HG03354 (cell line): ENCODE measurements around the gene ARL6.
A peak's percentile ranks its signal among the peaks of the same experiment; 100 is the strongest.

Experiments
- ATAC-seq: cut with Tn5 transposase; IDR thresholded peaks from one replicate; pipeline ENCODE4 v1.9.1; 2021; ENCODE audit warnings: mild to moderate bottlenecking; ENCODE audit not compliant: unreplicated experiment, poor library complexity, severe bottlenecking

Gene ARL6, protein sequence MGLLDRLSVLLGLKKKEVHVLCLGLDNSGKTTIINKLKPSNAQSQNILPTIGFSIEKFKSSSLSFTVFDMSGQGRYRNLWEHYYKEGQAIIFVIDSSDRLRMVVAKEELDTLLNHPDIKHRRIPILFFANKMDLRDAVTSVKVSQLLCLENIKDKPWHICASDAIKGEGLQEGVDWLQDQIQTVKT

DNA sequence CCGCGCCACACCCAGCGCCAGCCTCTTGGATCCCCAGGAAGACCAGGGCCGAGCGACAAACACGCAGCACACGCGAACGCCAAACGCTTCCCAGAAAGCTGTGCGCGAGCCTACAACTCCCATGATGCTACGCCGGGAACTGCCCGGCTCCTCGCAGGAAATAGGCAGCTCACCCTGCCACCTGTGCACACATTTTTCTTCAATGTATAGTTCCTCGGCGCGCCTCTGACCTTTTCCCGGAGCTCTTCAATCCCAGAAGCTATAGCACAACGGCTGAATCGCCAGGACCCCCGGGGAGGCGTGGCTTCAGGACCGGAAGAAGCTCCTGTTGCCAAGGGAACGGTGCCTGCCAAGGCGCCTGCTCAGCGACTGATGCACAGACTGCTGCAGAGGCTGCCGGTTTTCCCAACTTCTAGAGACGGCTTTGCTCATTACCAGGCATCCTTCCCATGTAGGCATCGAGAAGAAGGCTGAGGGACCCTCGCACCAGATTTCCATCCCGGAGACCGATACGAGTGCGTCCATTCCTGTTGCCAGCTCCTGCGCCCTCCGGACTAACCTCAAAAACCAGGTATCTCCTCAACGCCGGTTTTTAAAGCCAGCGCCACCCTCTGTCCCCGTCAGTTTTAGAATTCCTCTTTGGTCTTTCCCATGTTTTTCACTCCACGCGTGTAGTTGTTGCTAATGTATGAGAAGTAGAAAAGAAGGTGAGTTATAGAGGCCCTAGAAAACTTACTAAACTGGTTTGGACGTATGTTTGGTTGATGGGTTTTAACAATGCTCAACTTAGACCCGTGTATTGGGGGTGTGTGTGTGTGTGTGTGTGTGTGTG is at the start of gene ARL6:
ARL6 (plus strand) TSS at position 352 of the 832 bp plus-strand sequence. CDS start 3,350 bp downstream, outside the sequence.
- peak; percentile 95 for ATAC-seq

DNA sequence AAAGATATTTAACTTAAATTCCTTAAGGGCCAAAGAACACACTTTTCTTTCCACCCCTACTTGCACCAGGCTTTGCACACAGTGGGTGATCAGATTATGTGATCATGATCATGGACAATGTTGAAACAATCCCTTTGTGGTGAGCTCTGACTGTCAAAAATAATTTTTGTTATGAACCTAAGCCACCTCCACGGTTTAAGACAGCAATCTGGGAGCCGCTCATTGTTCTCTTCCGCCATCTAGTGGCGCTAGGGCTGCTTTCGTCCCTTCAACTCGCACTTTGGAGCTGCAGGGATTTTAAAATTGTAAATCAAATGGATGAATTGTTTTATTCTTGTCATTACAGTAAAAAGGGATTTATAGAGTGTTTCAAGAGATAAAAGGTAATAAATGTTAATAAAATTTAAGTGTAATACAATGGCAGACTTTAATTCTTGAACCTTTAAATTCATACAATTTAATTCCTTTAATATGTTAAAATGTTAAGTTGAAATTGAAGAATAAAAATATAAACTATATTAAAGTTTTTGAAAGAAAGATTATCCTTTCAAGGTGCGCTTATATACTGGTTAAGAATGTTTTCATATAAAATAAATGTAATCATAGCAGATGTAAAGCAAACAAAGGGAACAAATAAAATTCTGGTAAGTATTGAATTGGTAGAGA is 45.3 kb upstream of the ARL6 start:
- ATAC-seq: peak; percentile 97

DNA sequence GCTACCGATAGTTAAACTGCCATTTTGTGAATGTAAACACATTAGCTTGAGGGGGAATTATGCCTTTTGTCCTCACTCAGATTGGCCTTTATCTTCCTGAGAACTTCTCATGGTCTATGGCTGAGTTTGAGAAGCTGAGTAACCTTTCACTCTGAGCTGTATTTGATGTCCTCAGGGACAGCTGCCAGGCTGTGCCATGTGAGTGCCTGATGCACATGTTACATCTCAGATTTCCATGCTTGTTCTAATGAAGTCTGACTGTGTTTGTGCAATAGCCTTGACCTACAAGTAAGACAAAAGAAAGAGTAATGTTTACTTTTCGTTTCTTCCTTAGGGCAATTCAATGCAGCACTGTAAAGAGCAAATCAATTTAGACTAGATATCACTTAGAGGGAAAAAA is 44.1 kb upstream of the ARL6 start:
- ATAC-seq: no peak

DNA sequence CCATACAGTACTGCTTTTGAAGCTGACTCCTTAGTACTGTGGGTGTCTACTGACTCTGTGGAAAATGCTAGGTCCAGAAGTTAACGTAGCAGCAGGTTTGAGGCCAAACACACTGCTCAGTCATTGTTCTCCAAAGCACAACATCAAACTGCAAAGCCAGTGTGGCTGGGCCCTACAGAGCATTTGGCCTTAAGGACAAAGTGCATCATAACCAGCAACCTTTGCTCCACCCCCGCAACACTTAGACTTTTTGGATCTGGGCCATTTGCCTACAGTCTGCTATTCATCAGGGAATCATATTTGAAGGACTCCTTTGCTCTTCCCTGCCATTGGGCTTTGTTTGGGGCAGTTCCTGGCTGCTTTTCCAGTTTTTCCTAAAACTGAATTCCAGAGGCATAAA is 43.1 kb upstream of the ARL6 start:
- no peak for ATAC-seq

DNA sequence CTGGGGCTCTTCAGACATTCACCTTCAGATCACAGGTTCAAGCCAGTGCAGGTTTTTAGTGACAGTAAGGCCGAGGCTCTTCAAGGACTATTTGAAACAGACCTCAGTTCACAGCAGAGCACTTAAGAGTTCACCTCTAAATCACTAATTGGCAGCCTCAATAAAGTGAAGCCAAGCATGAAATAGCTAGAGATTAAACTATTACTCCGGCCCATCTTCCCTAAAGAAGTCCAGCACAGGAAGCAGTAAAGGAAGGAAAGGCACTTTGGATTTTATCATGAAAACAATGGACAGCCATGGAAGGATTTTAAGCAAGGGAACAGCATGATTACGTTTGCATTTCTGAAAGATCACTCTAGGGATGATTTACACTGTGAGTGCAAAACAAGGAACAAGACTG is 27.6 kb upstream of the ARL6 start:
- no peak for ATAC-seq

DNA sequence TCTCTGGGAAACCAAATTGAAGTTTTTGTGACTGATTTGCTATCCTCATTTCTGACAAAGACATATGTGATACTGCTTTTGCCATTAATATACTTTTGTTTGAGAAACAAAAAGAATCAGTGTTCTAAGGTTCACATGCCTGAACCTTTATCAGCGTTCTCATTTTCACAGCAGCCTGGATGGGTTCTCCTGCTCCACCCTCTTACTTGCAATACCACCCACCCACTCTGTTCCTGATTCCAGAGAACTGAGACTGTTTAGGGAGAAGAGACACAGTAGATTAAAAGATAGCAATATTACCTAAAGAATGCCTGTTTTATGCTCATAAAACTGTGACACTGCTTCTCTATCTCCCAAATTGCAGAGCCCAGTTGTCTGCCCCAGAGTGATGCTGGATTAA is 25.8 kb upstream of the ARL6 start:
- ATAC-seq: no peak

DNA sequence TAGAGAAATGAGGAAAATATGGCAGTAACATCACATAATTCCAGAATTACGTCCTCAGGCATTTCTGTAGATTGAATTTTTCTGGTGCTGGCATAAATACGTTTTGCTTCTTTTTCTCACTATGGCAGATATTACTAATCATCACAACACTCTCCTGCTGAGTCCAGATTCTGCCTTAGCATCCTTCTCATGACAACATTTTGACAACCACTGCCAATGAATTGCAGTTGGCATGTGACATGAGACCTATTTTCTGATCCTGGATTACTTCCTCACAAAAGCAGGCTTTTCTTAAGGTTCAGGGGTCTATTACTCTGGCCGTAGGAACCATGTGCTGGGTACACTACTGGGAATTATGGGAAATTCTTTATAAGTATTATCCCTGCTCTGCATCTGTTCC is 22.5 kb upstream of the ARL6 start:
- ATAC-seq: no peak

DNA sequence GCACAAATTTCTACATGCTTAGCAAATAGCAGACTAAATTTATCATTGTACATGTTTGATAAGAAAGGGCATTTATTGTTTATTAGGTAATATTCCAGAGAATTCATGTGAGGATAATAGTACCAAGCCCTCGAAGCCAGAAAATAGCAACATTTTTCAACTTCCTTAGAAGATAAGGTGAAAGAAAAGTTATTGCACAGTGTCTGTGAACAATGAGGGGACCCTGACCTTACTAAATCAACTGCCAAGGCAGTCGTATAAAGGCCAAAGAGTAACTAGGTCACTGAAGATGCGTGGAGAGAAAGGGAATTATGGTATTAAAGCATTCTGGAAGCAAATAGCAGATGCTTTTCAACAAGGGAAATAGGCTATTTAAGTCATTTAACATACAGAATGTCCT is 20.3 kb upstream of the ARL6 start:
- no peak for ATAC-seq

DNA sequence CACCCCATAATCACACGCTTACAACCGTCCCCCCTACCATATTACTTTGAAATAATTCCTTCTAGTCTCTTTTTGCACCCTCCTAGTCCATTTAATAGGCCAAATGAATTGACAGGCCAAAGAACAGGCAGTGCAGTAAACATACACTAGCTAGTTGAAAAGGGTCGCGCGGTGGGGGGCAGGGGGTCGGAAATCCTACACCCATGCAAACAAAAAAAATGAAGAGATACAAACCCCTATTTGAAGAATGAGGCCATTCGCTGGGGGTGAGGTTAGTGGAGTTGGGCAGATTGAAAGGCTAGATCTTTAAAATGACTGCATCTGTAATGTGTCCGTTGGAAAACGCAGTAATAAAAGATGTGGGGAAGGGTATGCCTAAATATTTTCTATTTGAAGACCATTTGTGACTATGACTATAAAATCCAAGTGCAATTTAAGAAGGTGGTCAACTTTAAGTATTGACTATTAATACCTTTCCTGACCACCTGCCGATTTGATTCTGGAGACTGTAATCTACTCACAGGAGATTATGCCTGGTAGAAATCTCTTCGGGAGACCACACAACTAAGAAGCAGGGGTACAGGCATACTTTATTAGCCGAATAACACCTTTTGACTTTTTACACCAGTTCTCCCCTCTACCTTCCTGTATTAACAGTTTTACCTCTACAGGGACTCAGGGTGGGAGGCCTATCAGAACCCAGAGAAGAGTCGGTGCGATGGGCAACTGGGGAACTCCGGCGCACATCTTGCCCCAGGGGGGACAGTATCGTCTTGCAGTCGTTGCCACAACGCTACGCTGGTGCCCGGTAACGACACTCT is 762 bp upstream of the ARL6 start:
- peak; percentile 56 for ATAC-seq

DNA sequence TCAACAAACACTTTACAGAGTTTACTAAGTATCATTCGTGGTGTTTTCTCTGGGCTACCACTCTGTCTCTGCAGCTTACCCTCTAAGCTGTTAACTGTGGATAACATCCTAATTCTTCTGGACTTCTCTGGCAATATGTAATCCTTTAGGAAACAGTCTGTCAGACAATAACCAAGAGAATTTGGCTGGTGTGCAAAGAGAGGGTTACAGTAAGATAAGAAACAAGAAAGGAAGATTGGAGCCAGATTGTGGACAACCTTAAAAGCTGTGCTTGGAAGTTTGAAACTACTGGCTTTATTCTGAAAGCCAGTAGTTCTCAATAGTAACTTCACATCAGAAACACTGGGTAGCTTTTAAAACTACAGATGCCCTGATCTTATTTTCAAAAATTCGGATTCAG is 778 bp downstream of the ARL6 start:
- ATAC-seq: no peak

DNA sequence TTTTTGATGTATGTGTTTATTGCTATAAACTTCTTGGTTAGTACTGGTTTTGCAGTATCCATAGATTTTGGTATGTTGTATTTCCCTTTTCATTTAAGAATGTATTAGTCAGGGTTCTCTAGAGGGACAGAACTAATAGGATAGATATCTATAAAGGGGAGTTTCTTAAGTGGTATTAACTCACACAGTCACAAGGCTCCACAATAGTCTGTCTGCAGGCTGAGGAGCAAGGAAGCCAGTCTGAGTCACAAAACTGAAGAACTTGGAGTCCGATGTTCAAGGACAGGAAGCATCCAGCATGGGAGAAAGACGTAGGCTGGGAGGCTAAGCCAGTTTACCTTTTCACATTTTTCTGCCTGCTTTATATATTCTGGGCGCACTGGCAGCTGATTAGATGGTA is 8.4 kb downstream of the ARL6 start:
- ATAC-seq: no peak

DNA sequence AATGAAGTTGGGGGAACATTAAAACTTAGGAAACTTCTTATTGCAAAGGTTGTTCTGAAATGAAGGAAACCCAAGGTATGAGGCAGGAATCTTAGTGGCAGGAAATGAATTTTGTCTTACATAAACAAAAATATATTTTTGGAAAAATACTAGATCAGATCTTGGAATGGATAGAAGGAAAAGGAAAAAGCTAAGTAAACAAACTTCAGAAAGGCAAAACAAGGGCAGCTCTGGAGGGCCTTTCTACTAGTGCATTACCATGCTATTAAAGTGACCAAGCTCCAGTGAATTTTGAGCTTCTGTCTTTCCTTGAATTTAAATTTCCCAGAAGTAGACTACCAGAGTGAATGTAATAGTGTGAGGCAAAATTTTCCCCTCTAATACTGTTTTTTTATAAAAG is 13.6 kb downstream of the ARL6 start:
- ATAC-seq: no peak

DNA sequence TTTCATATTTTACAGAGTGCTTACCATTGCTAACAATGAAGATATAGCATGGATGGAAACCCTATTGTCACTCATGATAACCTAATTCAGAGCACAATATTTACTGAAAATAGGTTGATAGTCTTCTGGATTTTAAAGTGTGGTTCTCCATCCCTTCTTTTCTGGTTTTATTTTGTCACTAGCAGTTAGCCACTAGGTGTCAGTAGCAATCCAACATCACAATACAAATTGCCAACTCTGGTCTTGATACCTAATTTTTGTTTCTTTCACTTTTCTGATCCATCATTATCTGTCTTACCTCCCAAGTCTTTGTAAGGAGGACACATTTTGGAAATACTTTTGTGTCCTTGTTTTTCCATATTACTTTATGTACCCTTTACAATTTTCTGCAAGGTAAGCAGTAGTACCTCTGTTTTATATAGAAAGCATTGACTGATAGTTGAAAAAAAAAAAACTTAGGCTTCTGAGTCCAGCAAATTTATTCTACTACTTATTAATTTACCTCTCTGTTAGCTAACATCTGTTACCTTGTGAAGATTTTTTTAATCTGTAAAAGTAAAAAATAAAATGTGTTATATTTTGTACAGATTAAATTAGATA is 29.0 kb downstream of the ARL6 start:
- ATAC-seq: peak; percentile 78

DNA sequence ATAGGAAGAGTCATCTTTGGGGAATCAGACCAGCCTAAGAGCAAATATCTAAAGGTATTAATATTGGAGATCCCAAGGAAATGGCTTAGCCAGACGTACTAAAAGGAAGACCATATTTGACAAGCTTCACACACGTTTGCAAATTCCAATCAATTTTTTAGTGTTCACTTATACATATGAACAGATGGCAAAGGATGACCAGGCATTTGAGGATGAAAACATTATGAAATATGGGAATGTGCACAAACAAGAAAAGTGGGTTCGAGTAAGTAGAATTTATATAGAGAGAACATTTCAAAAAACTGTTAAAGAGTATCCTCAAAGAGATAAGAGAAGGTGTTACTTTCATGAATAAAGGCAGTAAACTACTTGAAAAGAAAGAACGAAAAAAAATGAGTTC is 31.4 kb downstream of the ARL6 start:
- no peak for ATAC-seq

DNA sequence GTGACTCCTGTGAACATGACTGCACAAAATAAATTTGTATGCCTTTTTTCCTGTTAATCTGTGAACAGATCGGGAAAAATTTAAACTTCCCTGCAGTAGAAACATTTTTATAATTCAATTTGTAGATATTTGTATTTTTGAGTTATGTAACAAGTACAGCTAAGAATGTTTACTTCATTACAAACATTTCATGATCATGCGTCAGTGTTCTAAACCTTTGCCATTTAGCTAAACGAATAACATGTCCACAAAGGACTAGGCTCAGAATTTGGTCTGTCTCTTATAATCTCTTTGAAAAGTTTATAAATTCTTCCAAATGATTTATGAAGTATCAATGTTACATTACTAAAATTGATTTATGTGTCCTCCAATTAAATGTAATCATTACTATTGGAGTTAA is 39.9 kb downstream of the ARL6 start:
- no peak for ATAC-seq

DNA sequence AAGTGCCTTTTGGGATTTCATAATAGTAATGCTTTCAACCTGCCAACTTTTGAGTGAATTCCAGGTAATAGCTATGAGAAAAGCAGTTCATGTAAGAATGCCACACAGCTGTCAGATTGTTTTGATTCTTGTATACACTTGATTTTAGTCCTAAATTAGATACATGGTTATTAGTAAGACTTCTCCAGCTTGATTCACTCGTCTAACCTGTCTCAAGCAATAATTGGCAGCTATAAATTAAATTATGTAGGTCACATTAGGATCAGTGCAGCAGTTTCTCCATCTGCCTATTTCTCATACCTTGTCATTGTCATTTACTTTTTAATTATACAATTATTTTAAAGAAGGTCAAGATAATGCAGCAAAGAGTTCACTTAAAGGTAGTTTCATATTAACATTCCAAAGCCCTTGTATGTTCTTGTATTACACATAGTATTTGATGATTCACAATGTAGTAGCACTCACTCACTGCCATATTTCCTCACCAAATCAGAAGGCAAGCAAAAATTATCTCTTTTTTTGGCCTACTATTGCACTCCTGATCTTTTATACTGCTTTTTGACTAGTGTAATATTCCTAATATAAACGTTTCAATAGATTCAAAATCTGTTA is 46.3 kb downstream of the ARL6 start:
- ATAC-seq: no peak

DNA sequence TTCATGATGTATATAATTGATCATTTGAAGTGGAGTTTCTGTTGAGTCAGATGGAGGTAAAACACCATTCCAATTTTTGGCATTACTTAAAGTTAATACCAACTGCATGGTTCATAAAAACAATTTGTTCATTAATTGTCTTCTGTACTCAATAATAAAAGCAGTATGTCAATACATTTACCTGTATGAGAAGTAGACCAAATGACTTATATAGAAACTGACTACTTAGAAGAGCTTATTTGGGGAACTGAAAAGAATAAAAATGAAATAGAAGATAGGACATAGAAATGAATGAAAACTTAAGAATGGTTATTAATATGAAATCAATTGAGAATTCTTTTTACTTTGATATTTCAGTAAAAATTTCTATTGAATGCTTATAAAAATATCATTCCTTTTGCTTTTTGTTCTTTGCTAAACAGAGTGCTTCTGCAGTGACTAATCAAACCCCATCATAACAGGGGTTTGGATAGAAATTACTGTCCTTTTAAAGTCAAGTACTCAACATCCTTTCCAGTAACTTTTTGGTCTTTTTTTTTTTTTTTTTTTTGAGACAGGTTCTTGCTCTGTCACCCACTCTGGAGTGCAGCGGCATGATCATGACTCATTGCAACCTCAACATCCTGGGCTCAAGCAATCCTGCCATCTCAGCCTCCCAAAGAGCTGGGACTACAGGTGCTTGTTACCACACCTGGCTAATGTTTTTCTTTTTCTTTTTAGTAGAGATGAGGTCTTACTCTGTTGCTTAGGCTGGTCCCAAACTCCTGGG is 50.8 kb downstream of the ARL6 start:
- no peak for ATAC-seq

DNA sequence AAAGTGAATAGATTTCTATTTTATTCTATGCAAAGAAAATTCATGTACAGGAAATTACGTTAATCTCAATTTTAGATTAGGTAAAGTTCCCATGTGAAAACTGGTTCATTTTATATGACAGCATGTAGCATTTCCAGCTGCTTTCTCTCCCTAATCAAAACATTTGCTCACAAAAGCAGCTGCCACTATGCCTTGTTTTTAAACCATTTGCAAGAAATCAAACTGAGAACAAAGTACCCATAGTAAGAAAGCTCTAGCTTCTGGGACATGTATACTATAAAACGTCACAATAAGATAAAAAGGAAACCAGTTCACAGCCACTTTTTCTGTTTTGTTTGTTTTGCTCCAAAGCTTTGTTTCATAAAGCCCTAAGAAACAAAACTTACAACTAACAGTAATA is 52.3 kb downstream of the ARL6 start:
- no peak for ATAC-seq

DNA sequence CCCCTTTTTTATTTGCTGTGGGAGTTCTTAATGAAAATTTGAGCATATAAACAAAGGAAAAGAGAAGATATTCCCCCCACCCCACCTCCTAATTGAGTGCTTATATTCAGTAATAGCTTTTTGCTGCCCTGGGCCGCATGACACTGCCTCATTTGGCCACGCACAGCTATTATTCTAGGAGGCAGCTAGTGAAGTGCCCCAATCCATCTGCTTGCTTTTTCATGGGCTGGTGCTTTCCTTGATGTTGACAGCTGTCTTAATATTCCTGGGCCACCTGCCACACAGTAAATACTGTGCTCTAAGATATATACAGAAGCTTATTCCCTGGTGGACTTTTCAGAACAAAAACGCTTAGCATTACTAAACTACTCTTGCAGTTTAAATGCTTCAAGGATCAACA is 53.4 kb downstream of the ARL6 start:
- no peak for ATAC-seq
